ENCODE data around the gene GSTT2B. TPM values are rescaled to one million over a fixed set of nuclear protein-coding genes. Genes with fewer than 3 reads are reported as not detected.

Gene GSTT2B
- total RNA-seq, 1 donor from 2014 or later: not detected

DNA sequence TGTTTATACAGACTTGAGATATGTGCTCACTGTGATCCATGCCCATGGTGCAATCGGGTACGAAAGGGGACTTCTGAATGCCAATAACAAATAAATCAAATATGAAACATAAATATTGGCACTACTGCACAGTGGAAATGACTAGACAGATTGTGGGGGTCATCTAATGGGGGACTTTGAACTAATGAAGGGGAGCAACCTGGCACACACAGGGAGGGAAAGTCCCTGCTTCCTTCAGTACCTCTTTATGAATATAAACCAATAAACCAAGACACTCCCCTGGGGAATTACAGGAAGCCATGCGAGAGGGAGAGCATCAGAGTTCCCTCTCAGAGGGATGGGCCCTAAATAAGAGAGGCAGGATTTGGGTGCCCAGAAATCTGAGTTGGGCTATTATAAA is 45.7 kb downstream of the GSTT2B start:
- H3K27me3 Mint-ChIP-seq (ENCODE audit: unreplicated experiment): no peaks in the 10 kb centered on the region
- peak overlapping the region; percentile 96 for H3K27ac Mint-ChIP-seq (ENCODE audit: unreplicated experiment)
- TF ChIP-seq, protein P1, sequence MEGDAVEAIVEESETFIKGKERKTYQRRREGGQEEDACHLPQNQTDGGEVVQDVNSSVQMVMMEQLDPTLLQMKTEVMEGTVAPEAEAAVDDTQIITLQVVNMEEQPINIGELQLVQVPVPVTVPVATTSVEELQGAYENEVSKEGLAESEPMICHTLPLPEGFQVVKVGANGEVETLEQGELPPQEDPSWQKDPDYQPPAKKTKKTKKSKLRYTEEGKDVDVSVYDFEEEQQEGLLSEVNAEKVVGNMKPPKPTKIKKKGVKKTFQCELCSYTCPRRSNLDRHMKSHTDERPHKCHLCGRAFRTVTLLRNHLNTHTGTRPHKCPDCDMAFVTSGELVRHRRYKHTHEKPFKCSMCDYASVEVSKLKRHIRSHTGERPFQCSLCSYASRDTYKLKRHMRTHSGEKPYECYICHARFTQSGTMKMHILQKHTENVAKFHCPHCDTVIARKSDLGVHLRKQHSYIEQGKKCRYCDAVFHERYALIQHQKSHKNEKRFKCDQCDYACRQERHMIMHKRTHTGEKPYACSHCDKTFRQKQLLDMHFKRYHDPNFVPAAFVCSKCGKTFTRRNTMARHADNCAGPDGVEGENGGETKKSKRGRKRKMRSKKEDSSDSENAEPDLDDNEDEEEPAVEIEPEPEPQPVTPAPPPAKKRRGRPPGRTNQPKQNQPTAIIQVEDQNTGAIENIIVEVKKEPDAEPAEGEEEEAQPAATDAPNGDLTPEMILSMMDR (IDR thresholded peaks at IDR 0.05): no peak

DNA sequence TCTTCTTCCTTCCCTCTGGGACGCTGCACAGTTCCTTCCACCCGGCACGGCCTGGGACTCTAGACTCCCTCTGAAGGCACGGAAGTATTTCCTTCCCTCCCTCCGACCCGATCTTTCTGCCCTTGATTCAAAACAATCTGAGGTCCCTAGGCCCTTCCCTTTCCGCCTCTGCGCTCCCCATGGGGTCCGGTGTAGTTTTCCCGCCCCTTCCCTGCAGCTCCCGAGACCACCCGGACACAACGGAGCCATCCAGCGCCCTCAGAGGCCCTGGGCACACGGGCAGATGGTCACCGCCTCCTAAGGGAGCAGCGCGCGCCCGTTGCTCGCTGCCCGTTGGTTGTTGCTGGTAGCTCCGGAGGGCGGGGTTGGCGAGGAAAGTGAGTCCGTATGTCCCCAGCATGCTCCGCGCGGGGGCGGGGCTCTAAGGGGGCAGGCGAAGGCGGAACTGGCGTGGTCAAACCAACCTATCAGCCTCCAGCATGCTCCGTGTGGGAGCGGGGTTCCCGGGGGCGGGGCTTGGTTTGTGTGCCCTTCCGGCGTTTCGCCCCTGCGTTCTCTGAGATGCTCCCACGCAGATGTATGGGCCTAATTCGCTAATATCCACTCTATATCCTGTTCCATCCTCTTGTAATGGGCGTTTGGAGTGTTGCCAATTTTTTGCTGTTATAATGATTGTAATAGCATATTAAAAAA is 47.2 kb downstream of the GSTT2B start:
- Mint-ChIP-seq H3K27me3 (ENCODE audit: unreplicated experiment) (no peaks in the 10 kb centered on the region), H3K9me3 (ENCODE audit: unreplicated experiment) (no peaks in the 10 kb centered on the region), H3K27ac (ENCODE audit: unreplicated experiment) (peak overlapping the region; percentile 96), H3K4me3 (ENCODE audit: unreplicated experiment) (peak overlapping the region; percentile 98), H3K4me1 (ENCODE audit: unreplicated experiment) (peaks cover 14% of the 10 kb centered on the region), H3K36me3 (ENCODE audit: unreplicated experiment) (peaks cover 3% of the 10 kb centered on the region)
- peak; percentile 99 for DNase-seq (ENCODE audit: extremely low spot score, unreplicated experiment)
- TF ChIP-seq, protein P1 (IDR thresholded peaks at IDR 0.05): no peak

More for the DNA sequence above, 45.7 kb downstream of the GSTT2B start:
- no peaks in the 10 kb centered on the region for H3K9me3 Mint-ChIP-seq (ENCODE audit: unreplicated experiment)
- H3K4me3 Mint-ChIP-seq (ENCODE audit: unreplicated experiment): no peak overlapping the region
- DNase-seq (ENCODE audit: extremely low spot score, unreplicated experiment): peak; percentile 36
- peaks cover 14% of the 10 kb centered on the region for H3K4me1 Mint-ChIP-seq (ENCODE audit: unreplicated experiment)
- peaks cover 6% of the 10 kb centered on the region for H3K36me3 Mint-ChIP-seq (ENCODE audit: unreplicated experiment)

DNA sequence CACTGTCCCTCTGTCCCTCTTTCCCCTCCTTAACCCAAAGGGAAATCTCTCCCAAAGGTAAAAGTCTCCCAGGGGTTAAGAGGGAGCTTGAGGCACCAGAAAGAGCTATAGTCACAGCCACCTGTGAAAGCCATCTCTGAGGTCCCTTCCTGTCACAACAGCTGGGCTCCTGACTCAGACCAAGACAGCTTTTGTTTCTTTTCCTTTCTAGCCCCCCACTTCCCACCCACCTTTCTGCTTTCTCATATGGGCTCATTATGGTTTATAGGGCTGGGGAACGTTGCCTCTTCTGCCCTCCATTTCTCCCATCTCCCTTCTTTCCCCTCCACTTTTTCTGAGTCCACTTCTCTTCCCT is 47.7 kb downstream of the GSTT2B start:
- H3K27ac Mint-ChIP-seq (ENCODE audit: unreplicated experiment): peak overlapping the region; percentile 96
- H3K9me3 Mint-ChIP-seq (ENCODE audit: unreplicated experiment): no peaks in the 10 kb centered on the region
- peak overlapping the region; percentile 98 for H3K4me3 Mint-ChIP-seq (ENCODE audit: unreplicated experiment)
- no peaks in the 10 kb centered on the region for H3K27me3 Mint-ChIP-seq (ENCODE audit: unreplicated experiment)
- TF ChIP-seq, protein P1 (IDR thresholded peaks at IDR 0.05): no peak
- no peaks in the 10 kb centered on the region for H3K36me3 Mint-ChIP-seq (ENCODE audit: unreplicated experiment)
- no peak for DNase-seq (ENCODE audit: extremely low spot score, unreplicated experiment)
- H3K4me1 Mint-ChIP-seq (ENCODE audit: unreplicated experiment): peaks cover 14% of the 10 kb centered on the region

DNA sequence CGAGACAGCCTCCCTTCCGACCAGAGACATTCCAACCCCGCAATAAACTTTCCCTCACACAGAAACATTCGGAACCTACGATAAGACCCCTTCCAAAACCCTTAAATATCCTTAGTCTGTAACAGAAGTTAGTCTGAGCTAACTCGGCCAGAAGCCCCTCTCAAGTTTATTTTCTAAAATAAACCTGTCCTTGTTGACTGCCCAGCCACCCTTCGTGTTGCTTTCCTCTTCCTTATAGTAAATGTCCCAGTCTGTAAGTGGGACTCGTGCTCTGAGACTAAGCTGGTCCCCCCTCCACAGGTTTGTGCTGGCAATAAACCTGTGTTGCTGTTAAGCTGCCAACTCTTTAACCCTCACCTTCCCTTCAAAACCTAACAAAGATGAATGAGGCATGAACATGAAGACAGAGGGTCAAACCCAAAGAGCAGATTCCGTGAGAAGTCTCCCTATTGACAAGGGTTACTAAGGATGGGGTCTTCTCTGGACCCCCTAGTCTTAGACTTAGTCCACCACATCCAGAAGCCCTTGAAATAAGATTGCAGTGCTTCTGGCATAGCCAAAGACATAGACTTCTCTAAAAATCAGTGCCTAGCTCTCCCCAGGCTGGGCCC is 48.6 kb downstream of the GSTT2B start:
- Mint-ChIP-seq H3K27me3 (ENCODE audit: unreplicated experiment) (no peaks in the 10 kb centered on the region), H3K27ac (ENCODE audit: unreplicated experiment) (no peak overlapping the region), H3K4me1 (ENCODE audit: unreplicated experiment) (peaks cover 14% of the 10 kb centered on the region), H3K36me3 (ENCODE audit: unreplicated experiment) (no peaks in the 10 kb centered on the region), H3K4me3 (ENCODE audit: unreplicated experiment) (no peak overlapping the region), H3K9me3 (ENCODE audit: unreplicated experiment) (no peaks in the 10 kb centered on the region)
- TF ChIP-seq, protein P1 (IDR thresholded peaks at IDR 0.05): no peak
- DNase-seq (ENCODE audit: extremely low spot score, unreplicated experiment): peak; percentile 15

DNA sequence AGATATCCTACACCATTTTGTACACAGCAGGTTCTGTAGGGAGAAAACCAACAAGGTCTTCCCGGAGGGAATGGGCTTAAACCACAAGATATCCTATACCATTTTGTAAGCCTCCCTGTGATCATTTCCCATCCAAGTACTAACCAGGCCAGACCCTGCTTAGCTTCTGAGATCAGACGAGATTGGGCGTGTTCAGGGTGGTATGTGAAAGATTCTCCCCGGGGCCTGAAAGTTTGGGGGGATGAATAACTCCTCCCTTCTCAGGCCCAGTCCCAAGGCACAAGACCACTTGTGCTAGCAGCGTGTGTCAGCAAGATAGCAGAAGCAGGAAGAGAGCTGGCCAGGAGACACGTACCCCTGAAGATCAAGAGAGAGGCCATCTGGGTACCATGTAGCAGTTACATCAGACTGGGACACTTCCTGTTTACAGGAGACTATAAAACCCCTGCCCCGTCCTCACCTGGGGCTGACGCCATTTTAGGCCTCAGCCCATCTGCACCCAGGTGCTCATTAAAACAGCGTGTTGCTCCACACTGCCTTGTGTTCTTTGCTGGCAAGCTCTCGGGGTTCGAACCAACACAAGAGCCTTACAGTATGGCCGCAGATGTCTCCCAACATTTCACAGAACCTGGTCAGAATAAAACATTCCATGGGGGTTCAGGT is 49.5 kb downstream of the GSTT2B start:
- TF ChIP-seq, protein P1 (IDR thresholded peaks at IDR 0.05): no peak
- H3K4me1 Mint-ChIP-seq (ENCODE audit: unreplicated experiment): peaks cover 14% of the 10 kb centered on the region
- no peak overlapping the region for H3K4me3 Mint-ChIP-seq (ENCODE audit: unreplicated experiment)
- no peaks in the 10 kb centered on the region for H3K27me3 Mint-ChIP-seq (ENCODE audit: unreplicated experiment)
- H3K36me3 Mint-ChIP-seq (ENCODE audit: unreplicated experiment): no peaks in the 10 kb centered on the region
- no peak overlapping the region for H3K27ac Mint-ChIP-seq (ENCODE audit: unreplicated experiment)
- no peaks in the 10 kb centered on the region for H3K9me3 Mint-ChIP-seq (ENCODE audit: unreplicated experiment)
- no peak for DNase-seq (ENCODE audit: extremely low spot score, unreplicated experiment)
